Left ventricle myocardium inferior (tissue), 1 donor: ENCODE data around the gene ACOT9. TPM values are rescaled to one million over a fixed set of nuclear protein-coding genes. Genes with fewer than 3 reads are reported as not detected.
"Not testable (repeated sequence)": the region's sequence is repeated elsewhere in the genome, so short reads cannot be mapped to it uniquely, and the experiment has no call there.

Experiments used
- DNase-seq: peaks from one replicate; pipeline ENCODE4 v3.0.0-alpha.2; 2020
- H3K27ac ChIP-seq: fragments of 200-600 bp; replicated peaks from 2 replicates; pipeline ENCODE4 v1.8.0; 2021
- H3K27me3 ChIP-seq: fragments of 200-600 bp; 2 replicates; pipeline ENCODE4 v1.8.0; 2021; ENCODE audit warnings: low read depth
- H3K36me3 ChIP-seq: fragments of 200-600 bp; 2 replicates; pipeline ENCODE4 v1.8.0; 2021
- H3K4me1 ChIP-seq: fragments of 200-600 bp; 2 replicates; pipeline ENCODE4 v1.8.0; 2021
- H3K4me3 ChIP-seq: fragments of 200-600 bp; 2 replicates; pipeline ENCODE4 v1.8.0; 2021; ENCODE audit warnings: mild to moderate bottlenecking, moderate library complexity
- H3K9me3 ChIP-seq: fragments of 200-600 bp; replicated peaks from 2 replicates; pipeline ENCODE4 v1.8.0; 2021
- intact Hi-C: fragments of 100-400 bp; cut with micrococcal nuclease; formaldehyde crosslinking; loops from one replicate; pipeline ENCODE4 v1.11.0; 2022
- total RNA-seq: library from RNA; stranded (reverse); fragmentation: NEBNext Ultra II Directional; extraction: Animal tissue kit (Norgen Biotek cat#: 25700); gene quantifications from one replicate; pipeline ENCODE4 v1.2.1, GENCODE V29; 2021
- TF ChIP-seq, protein P1 (sequence below): fragments of 200-600 bp; IDR thresholded peaks from 2 replicates; pipeline ENCODE4 v1.8.0; 2021; ENCODE audit warnings: antibody characterized with exemption, mild to moderate bottlenecking, borderline replicate concordance
- donor health status: DM: no; HTN: yes; CAD: no; lungs with severe emphysema.

ACOT9 gene
- total RNA-seq, 1 donor from 2014 or later: 49.1 TPM

DNA sequence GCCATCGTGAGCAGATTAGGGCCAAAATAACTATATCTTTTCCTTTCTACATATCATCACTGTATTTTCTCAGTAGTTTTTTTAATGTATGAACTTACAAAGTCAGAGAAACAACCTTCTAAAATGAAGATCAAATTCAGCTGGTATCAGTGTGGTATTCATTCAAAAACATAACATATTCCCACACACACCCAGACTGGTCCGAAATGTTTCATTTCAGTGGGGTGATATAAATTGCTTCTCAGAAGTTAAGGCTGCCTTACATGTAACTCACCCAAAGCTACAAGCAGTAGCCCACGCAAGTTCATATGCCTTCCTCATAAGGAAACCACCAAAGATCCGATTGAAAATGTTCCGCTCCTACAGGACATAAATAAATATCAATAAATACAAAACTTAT is 37.8 kb downstream of the ACOT9 start:
- Histone ChIP-seq H3K36me3 (peaks cover 60% of the 10 kb centered on the region), H3K27ac (no peak overlapping the region), H3K27me3 (no peaks in the 10 kb centered on the region), H3K4me1 (no peaks in the 10 kb centered on the region), H3K9me3 (no peaks in the 10 kb centered on the region), H3K4me3 (no peak overlapping the region)
- DNase-seq: no peak
- intact Hi-C loops: no loop called here
- TF ChIP-seq, protein P1, sequence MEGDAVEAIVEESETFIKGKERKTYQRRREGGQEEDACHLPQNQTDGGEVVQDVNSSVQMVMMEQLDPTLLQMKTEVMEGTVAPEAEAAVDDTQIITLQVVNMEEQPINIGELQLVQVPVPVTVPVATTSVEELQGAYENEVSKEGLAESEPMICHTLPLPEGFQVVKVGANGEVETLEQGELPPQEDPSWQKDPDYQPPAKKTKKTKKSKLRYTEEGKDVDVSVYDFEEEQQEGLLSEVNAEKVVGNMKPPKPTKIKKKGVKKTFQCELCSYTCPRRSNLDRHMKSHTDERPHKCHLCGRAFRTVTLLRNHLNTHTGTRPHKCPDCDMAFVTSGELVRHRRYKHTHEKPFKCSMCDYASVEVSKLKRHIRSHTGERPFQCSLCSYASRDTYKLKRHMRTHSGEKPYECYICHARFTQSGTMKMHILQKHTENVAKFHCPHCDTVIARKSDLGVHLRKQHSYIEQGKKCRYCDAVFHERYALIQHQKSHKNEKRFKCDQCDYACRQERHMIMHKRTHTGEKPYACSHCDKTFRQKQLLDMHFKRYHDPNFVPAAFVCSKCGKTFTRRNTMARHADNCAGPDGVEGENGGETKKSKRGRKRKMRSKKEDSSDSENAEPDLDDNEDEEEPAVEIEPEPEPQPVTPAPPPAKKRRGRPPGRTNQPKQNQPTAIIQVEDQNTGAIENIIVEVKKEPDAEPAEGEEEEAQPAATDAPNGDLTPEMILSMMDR: no peak

DNA sequence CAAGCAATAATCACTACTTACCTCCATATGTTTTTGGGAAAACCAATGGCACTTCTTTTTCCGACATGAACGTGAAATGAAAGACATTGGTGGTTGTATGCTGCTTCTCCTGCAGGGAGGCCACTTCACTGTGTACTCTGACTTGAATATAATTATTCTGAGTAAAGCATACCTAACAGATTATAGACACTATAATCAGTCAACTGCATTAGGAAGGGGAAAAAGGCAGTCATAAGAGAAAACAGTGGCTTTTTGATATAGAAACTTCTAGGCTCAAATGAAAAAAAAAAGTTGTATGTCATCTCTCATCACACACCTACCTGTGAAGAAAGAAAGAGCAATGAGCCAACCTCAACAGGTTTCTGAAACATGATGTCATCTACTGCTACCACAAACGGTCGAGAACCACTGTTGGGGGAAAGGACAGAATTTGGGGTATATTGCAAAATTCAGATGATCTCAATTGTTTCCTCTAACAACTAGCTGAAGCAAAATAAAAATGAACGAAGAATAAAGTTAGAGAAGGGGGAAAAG is 38.3 kb downstream of the ACOT9 start:
- no peak for DNase-seq
- Histone ChIP-seq H3K36me3 (peaks cover 60% of the 10 kb centered on the region), H3K4me1 (peaks cover under 1% of the 10 kb centered on the region), H3K4me3 (no peak overlapping the region), H3K27ac (no peak overlapping the region), H3K9me3 (no peaks in the 10 kb centered on the region), H3K27me3 (no peaks in the 10 kb centered on the region)
- intact Hi-C loops: no loop called here
- TF ChIP-seq, protein P1: no peak

DNA sequence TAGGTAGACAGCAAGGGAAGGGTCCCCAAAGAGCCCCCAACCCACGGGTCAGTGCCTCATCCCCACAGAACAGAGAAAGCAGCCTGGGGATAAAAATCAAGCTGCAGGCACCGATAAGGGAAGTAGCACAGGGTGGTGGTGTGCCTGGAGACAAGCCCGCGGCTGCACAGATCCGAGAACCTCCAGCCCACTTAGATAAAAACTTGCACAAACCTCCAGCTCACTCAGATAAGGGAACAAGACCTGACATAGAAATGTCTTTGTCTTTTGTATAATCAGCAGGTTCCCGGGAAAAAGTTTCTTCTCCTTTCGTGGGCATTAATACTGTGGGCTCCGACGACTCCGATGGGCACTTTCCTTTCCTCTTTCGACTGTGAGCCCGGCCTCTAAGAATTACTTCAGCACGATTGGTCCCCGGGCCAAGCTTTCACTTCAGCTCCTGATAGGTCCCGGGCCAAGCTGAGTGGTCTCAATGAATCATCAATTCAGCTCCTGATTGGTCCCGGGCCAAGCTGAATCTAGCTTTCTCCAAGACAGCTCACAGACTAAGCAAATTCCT is 43.4 kb downstream of the ACOT9 start:
- intact Hi-C loops: loop anchor here (10.0 kb wide), 1 partner anchor 205 kb away; the partner anchor contains the start of genes APOO and CXorf58
- DNase-seq: no peak
- TF ChIP-seq, protein P1: no peak

DNA sequence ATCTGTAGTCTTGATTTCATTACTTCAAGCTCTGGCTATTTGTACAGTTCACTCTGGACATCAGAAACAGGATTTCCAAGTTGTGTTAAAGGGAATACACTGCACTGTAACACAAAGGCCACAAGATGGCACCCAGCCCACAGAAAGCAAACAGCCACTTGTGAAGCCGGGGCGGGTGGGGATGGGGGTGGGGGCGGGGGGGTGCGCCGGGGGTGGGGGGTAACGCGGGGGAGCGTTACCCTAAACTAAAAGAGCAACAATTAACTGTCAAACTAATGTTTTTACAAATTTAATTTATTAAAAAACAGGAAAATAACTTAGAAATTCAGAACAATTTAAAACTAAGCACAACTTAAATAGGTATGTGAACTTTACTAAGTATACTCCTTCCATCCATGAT is 48.5 kb downstream of the ACOT9 start:
- intact Hi-C loops: loop anchor here (10.0 kb wide), 1 partner anchor 210 kb away; the partner anchor contains the start of genes APOO and CXorf58
- H3K9me3 ChIP-seq: no peaks in the 10 kb centered on the region
- H3K4me1 ChIP-seq: peaks cover 3% of the 10 kb centered on the region
- H3K36me3 ChIP-seq: no peaks in the 10 kb centered on the region
- DNase-seq: peak; percentile 24
- no peak overlapping the region for H3K27ac ChIP-seq
- H3K4me3 ChIP-seq: no peak overlapping the region
- TF ChIP-seq, protein P1: peak; percentile 61
- no peaks in the 10 kb centered on the region for H3K27me3 ChIP-seq

More for the DNA sequence above, 43.4 kb downstream of the ACOT9 start:
- Histone ChIP-seq H3K9me3 (no peaks in the 10 kb centered on the region), H3K27me3 (no peaks in the 10 kb centered on the region), H3K27ac (no peak overlapping the region), H3K36me3 (peaks cover 16% of the 10 kb centered on the region), H3K4me1 (peaks cover 5% of the 10 kb centered on the region), H3K4me3 (peak overlapping the region; percentile 6)

DNA sequence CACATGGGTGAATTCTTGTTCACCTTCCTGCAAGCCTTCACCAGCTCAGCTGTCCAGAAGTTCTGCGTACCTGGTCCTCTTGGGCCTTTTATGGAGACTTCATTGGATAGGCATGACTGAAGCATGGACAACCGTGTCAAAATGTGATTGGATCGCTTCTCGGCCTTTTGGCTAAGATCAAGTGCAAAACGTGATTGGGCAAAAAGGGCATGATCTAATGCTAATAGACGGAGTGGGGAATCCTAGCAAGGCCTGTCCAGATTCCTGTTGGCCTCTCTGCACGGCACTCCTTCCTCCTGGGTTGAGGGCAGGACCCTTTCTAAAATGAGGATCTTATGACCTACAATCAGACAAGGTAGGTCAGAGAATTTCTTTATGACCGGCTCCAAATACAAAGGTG is 50.9 kb downstream of the ACOT9 start:
- TF ChIP-seq, protein P1: no peak
- no peaks in the 10 kb centered on the region for H3K27me3 ChIP-seq
- no peaks in the 10 kb centered on the region for H3K4me1 ChIP-seq
- DNase-seq: no peak
- intact Hi-C loops: loop anchor here (10.0 kb wide), 1 partner anchor 213 kb away; the partner anchor contains the start of genes APOO and CXorf58
- H3K9me3 ChIP-seq: no peaks in the 10 kb centered on the region
- H3K27ac ChIP-seq: no peak overlapping the region
- no peaks in the 10 kb centered on the region for H3K36me3 ChIP-seq
- H3K4me3 ChIP-seq: no peak overlapping the region

DNA sequence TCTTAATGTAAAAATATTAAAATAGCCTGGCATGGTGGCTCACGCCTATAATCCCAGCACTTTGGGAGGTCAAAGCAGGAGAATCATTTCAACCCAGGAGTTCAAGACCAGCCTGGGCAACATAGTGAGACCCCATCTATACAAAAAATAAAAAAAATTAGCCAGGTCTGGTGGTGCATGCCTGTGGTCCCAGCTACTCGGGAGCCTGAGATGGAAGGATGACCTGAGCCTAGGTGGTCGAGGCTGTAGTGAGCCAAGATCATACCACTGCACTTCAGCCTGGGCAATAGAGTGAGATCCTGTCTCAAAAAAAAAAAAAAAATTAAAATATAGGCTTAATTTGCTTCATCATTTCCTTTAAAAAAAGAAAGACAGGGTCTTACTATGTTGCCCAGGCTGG is 66.6 kb downstream of the ACOT9 start:
- H3K4me3 ChIP-seq, H3K27me3 ChIP-seq, intact Hi-C loops, H3K36me3 ChIP-seq, H3K9me3 ChIP-seq, DNase-seq, H3K27ac ChIP-seq, H3K4me1 ChIP-seq: not testable (repeated sequence)
